Tibial nerve (tissue), 4 donors: ENCODE results near the gene PTPN14. TPM values are rescaled to one million over a fixed set of nuclear protein-coding genes. Genes with fewer than 3 reads are reported as not detected.
"Not testable (repeated sequence)": the region's sequence is repeated elsewhere in the genome, so short reads cannot be mapped to it uniquely, and the experiment has no call there.

Experiments
- DNase-seq, 2 donors: peaks; one replicate each; pipeline ENCODE4 v3.0.0-alpha.2; 2019; ENCODE audit warnings: low spot score in 2 of 2
- H3K27ac ChIP-seq, 4 donors: fragments of 200-600 bp; sonication (generic) in 3 of 4; one replicate each; pipeline ENCODE4 v1.5.1; 2017 to 2019; ENCODE audit warnings: mild to moderate bottlenecking in 1 of 4
- H3K27me3 ChIP-seq, 2 donors: fragments of 200-600 bp; sonication (generic) in 1 of 2; one replicate each; pipeline versions ENCODE4 v1.5.1 to v1.6.0; 2017 to 2019
- H3K36me3 ChIP-seq, 3 donors: fragments of 200-600 bp; sonication (generic); one replicate each; pipeline ENCODE4 v1.5.1; 2018 to 2019
- H3K4me1 ChIP-seq, 4 donors: fragments of 200-600 bp; sonication (generic) in 3 of 4; one replicate each; pipeline ENCODE4 v1.5.1; 2017 to 2019
- H3K4me3 ChIP-seq, 4 donors: fragments of 200-600 bp; sonication (generic) in 3 of 4; one replicate each; pipeline ENCODE4 v1.5.1; 2017 to 2019; ENCODE audit warnings: mild to moderate bottlenecking in 1 of 4, moderate library complexity in 1 of 4
- H3K9me3 ChIP-seq, 4 donors: fragments of 200-600 bp; sonication (generic) in 3 of 4; one replicate each; pipeline ENCODE4 v1.5.1; 2017 to 2019
- EP300 ChIP-seq, 2 donors: sonication (generic); formaldehyde crosslinking; IDR thresholded peaks; one replicate each; pipeline ENCODE4 v1.6.1; 2017; ENCODE audit warnings: antibody characterized with exemption in 2 of 2, mild to moderate bottlenecking in 1 of 2
- POLR2A ChIP-seq, 2 donors: fragments of 450-650 bp; IDR thresholded peaks; one replicate each; pipeline ENCODE4 v1.6.1; 2017; ENCODE audit warnings: antibody characterized with exemption in 2 of 2, mild to moderate bottlenecking in 2 of 2, moderate library complexity in 2 of 2
- WGBS, 2 donors: methylation state at CpG; one replicate each; pipeline ENCODE4 v1.1.5; 2018; 5-methylcytosine and 5-hydroxymethylcytosine counted together
- total RNA-seq, 4 donors: library from RNA; depleted of rRNA; stranded (reverse); fragments of >200 nt; gene quantifications; one replicate each; pipeline ENCODE4 v1.1.0, GENCODE V29; 2016
- TF ChIP-seq, protein P1 (sequence below), 5 experiments: fragments of 200-600 bp in 3 of 5; fragments of 450-650 bp in 2 of 5; sonication (generic) in 3 of 5; IDR thresholded peaks; one replicate each; pipeline ENCODE4 v1.5.1; 2016 to 2019; ENCODE audit warnings: antibody characterized with exemption in 5 of 5, mild to moderate bottlenecking in 3 of 5, moderate library complexity in 2 of 5

The PTPN14 gene
- total RNA-seq, 4 donors from 2014 or later, result 25.8 to 47.4 (median 38.2) TPM

DNA sequence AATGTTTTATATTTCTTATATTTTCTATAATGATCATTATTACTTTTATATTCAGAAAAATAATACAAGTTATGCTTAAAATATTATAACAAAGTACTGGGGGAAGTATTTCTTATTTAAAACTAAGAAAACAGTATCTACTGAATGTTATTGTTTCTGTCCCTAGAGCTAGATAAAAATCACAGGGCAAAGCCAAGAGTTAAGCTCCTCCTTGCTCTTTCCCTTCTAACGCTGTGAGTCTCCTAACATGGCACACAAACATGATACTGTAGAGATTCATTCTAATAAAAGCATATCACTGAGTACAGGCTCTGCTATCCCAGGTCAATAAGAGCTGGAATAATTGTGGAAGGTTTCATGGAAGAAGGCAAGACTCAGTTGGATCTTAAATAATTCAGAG is 53.4 kb downstream of the PTPN14 start:
- no peaks in the 10 kb centered on the region for H3K36me3 ChIP-seq
- peaks cover 0 to 44% (median 0%) of the 10 kb centered on the region in 4 donors for H3K4me1 ChIP-seq
- TF ChIP-seq, protein P1, sequence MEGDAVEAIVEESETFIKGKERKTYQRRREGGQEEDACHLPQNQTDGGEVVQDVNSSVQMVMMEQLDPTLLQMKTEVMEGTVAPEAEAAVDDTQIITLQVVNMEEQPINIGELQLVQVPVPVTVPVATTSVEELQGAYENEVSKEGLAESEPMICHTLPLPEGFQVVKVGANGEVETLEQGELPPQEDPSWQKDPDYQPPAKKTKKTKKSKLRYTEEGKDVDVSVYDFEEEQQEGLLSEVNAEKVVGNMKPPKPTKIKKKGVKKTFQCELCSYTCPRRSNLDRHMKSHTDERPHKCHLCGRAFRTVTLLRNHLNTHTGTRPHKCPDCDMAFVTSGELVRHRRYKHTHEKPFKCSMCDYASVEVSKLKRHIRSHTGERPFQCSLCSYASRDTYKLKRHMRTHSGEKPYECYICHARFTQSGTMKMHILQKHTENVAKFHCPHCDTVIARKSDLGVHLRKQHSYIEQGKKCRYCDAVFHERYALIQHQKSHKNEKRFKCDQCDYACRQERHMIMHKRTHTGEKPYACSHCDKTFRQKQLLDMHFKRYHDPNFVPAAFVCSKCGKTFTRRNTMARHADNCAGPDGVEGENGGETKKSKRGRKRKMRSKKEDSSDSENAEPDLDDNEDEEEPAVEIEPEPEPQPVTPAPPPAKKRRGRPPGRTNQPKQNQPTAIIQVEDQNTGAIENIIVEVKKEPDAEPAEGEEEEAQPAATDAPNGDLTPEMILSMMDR (IDR thresholded peaks at IDR 0.05), result no peak
- TF ChIP-seq POLR2A (IDR thresholded peaks at IDR 0.05) (no peak), EP300 (IDR thresholded peaks at IDR 0.05) (no peak)
- no peak overlapping the region for H3K4me3 ChIP-seq
- H3K27ac ChIP-seq, result no peak overlapping the region
- 11 to 21% methylated on average over 1 of the region's 1 CpG for WGBS, 2 donors
- no peaks in the 10 kb centered on the region for H3K27me3 ChIP-seq
- no peaks in the 10 kb centered on the region for H3K9me3 ChIP-seq
- no peak for DNase-seq

DNA sequence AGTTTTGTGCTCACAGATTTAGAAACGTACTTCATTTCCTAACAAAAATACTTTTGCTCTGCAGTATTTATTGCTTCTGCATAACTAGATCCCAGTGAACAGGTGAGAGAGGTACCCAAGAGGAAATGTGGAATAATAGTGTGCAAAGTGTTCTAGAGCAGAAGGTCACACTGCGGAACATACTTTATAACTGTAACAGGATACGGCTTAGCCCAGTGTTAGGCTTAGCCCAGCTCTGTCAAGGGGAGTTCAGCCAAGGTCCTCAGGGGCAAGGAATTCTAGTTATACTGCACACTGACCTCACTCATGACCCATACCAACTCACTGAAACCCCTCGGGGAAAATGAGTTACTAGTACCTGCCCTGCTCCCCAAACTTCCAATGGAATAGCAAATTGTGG is 55.3 kb downstream of the PTPN14 start:
- H3K36me3 ChIP-seq, result no peaks in the 10 kb centered on the region
- whole genome bisulfite sequencing, 2 donors, result 68 to 76% methylated on average over 4 of the region's 4 CpGs
- no peak for DNase-seq
- H3K27ac ChIP-seq, result no peak overlapping the region
- H3K27me3 ChIP-seq, result no peaks in the 10 kb centered on the region
- H3K9me3 ChIP-seq, result no peaks in the 10 kb centered on the region
- no peak overlapping the region for H3K4me3 ChIP-seq
- no peak for TF ChIP-seq POLR2A (IDR thresholded peaks at IDR 0.05)
- peaks cover 0 to 41% (median 0%) of the 10 kb centered on the region in 4 donors for H3K4me1 ChIP-seq

DNA sequence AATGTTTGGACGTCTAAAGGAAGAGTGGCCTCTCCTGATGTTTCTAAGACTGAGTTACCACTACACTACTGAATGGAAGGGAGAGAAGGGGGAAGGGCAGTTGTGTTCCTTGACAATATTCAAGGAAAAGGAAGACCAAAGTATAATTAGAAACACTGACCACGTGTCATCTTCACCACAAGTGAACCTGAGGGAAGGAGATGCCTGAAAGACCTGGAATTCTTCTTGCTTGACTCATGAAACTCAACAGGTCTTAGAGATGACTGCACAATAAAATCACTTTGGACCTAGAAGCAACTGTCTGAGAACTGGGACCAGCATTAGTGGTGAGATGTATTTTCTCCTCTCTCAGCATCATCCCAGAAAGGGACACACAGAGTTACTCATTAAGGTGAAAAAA is 56.7 kb downstream of the PTPN14 start:
- TF ChIP-seq, protein P1 (IDR thresholded peaks at IDR 0.05), result no peak
- TF ChIP-seq EP300 (IDR thresholded peaks at IDR 0.05) (no peak), POLR2A (IDR thresholded peaks at IDR 0.05) (no peak)
- no peaks in the 10 kb centered on the region for H3K9me3 ChIP-seq
- no peak overlapping the region for H3K27ac ChIP-seq
- DNase-seq, result no peak
- no peaks in the 10 kb centered on the region for H3K36me3 ChIP-seq
- H3K4me1 ChIP-seq, result peaks cover 0 to 27% (median 0%) of the 10 kb centered on the region in 4 donors
- no peaks in the 10 kb centered on the region for H3K27me3 ChIP-seq
- H3K4me3 ChIP-seq, result no peak overlapping the region
- WGBS, 2 donors, result 38 to 70% methylated on average over 2 of the region's 2 CpGs

DNA sequence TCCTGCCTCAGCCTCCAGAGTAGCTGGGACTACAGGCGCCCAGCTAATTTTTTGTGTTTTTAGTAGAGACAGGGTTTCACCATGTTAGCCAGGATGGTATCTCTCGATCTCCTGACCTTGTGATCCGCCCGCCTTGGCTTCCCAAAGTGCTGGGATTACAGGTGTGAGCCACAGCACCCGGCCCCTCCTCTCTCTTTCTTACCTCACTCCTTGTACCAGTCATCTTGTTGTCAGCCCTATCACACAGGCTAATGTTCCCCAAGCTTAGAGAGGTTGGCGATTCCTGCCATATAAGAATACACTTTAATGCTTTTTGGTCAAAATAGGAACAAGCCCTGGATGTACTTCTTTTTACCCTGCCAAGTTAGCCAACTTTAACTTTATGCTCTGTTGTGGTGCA is 57.2 kb downstream of the PTPN14 start:
- peaks cover 0 to 22% (median 0%) of the 10 kb centered on the region in 4 donors for H3K4me1 ChIP-seq
- not testable (repeated sequence) for H3K27me3 ChIP-seq, H3K4me3 ChIP-seq, H3K36me3 ChIP-seq, H3K27ac ChIP-seq, H3K9me3 ChIP-seq, DNase-seq
- 95 to 97% methylated on average over 6 of the region's 6 CpGs for WGBS, 2 donors

DNA sequence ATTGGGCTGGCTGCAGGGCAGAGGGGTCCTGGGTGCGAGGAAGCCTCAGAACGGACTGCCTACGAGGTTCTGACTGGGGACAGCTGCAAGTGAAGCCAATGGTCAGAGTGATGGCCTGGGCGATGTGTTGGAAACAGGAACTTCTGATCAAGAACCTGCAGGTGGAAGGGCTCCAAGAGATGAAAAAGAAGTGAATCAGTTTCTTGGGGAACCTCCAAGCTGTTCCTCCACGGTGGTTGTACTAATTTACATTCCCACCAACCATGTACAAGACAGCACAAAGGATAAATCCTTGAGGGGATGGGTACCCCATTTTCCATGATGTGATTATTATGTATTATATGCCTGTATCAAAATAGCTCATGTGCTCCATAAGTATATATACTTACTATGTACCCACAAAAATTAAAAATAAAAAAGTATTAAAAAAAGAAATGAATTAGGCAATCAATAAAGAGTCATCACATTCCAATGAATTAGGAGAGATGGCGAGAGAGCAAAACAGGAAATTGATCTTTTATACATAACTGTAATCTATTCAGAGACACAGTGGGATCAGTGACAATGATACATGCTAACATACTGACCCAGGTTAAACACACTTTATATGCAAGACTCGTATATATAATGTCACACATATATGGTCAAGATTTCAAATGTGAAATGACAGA is 58.1 kb downstream of the PTPN14 start:
- peaks cover 0 to 14% (median 0%) of the 10 kb centered on the region in 4 donors for H3K4me1 ChIP-seq
- TF ChIP-seq EP300 (IDR thresholded peaks at IDR 0.05), result no peak
- TF ChIP-seq, protein P1 (IDR thresholded peaks at IDR 0.05), result no peak
- no peaks in the 10 kb centered on the region for H3K9me3 ChIP-seq
- DNase-seq, result no peak
- H3K4me3 ChIP-seq, result no peak overlapping the region
- no peaks in the 10 kb centered on the region for H3K36me3 ChIP-seq
- 85 to 87% methylated on average over 7 of the region's 7 CpGs for WGBS, 2 donors
- no peak overlapping the region for H3K27ac ChIP-seq
- H3K27me3 ChIP-seq, result no peaks in the 10 kb centered on the region

DNA sequence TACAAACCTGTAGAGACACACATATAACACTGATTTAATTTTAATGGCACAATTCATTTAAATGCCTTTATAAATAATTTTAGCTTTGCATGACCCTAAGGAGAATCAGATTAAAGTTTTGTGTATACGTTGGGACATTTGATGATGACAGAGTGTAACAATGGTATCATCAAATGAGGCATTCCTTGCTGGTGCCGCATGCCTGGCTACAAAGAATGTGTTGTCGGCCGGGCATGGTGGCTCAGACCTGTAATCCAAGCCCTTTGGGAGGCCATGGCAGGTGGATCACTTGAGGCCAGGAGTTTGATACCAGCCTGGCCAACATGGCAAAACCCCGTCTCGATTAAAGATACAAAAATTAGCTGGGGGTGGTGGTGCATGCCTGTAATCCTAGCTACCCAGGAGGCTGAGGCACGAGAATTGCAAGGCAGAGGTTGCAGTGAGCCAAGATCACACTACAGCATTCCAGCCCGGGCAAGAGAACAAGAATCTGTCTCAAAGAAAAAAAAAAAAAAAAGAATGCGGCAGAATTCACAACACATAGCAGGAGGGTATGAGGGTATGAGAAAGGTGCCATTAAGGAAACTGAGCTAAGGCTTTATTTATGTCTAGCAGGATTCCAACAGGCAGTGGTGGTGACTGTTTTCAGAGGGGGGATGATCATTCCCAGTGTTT is 58.9 kb downstream of the PTPN14 start:
- no peaks in the 10 kb centered on the region for H3K36me3 ChIP-seq
- peaks cover 0 to 10% (median 0%) of the 10 kb centered on the region in 4 donors for H3K4me1 ChIP-seq
- TF ChIP-seq, protein P1 (IDR thresholded peaks at IDR 0.05), result no peak
- TF ChIP-seq EP300 (IDR thresholded peaks at IDR 0.05) (no peak), POLR2A (IDR thresholded peaks at IDR 0.05) (no peak)
- 76 to 78% methylated on average over 9 of the region's 9 CpGs for WGBS, 2 donors
- H3K27me3 ChIP-seq, result no peaks in the 10 kb centered on the region
- H3K27ac ChIP-seq, result no peak overlapping the region
- no peaks in the 10 kb centered on the region for H3K9me3 ChIP-seq
- H3K4me3 ChIP-seq, result no peak overlapping the region
- no peak for DNase-seq
